Fibroblast of villous mesenchyme (primary cell): ENCODE results near the gene RAPGEF3. TPM values are rescaled to one million over a fixed set of nuclear protein-coding genes. Genes with fewer than 3 reads are reported as not detected.
A peak's percentile ranks its signal among the peaks of the same experiment; 100 is the strongest.

ENCODE experiments used
- DNase-seq: peaks from one replicate; pipeline ENCODE4 v3.0.0-alpha.2; 2010; ENCODE audit warnings: low read depth
- H3K4me3 ChIP-seq: 2 replicates; pipeline ENCODE4 v1.5.1; 2011; ENCODE audit warnings: low read depth, mild to moderate bottlenecking, low read length
- total RNA-seq: library from RNA; depleted of rRNA; stranded (reverse); fragments of >200 nt; gene quantifications from 2 replicates; pipeline ENCODE4 v1.2.3, GENCODE V29; 2012
- TF ChIP-seq, protein P1 (sequence below): IDR thresholded peaks from 2 replicates; pipeline ENCODE4 v1.5.1; 2012; ENCODE audit warnings: low read depth, mild to moderate bottlenecking, low read length; ENCODE audit not compliant: insufficient read depth

RAPGEF3 gene
- total RNA-seq, 1 donor = 9.1 TPM

DNA sequence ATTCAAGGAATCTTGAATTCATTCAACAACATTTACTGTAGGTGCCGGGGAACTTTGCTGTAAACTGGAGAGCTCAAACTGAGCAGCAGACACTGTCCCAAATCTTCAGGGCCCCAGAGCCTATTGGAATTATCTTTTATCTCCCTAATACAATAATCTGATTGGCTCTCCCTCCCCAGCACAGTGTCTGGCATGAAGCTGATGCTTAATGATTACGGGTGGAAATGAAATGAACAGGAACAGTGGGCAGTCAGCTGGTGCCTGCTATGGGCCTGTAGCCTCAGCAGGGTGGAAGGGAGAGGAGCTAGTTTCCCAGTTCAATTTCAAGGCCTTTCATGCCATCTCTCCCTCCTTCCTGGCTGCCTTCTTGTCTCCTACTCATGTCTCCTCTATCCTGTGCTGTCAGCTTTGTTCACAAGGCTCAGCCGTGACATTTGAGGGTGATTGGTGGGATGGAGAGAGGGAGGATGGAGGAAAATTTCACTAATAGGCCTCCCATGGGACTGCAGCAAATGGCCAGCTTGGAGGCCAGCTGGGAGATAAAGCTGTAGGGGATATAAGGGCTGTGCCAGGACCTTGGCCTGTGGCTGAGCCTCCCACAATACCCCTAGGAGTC lies 4.3 kb upstream of the RAPGEF3 start:
- no peak for DNase-seq
- TF ChIP-seq, protein P1, sequence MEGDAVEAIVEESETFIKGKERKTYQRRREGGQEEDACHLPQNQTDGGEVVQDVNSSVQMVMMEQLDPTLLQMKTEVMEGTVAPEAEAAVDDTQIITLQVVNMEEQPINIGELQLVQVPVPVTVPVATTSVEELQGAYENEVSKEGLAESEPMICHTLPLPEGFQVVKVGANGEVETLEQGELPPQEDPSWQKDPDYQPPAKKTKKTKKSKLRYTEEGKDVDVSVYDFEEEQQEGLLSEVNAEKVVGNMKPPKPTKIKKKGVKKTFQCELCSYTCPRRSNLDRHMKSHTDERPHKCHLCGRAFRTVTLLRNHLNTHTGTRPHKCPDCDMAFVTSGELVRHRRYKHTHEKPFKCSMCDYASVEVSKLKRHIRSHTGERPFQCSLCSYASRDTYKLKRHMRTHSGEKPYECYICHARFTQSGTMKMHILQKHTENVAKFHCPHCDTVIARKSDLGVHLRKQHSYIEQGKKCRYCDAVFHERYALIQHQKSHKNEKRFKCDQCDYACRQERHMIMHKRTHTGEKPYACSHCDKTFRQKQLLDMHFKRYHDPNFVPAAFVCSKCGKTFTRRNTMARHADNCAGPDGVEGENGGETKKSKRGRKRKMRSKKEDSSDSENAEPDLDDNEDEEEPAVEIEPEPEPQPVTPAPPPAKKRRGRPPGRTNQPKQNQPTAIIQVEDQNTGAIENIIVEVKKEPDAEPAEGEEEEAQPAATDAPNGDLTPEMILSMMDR = no peak

DNA sequence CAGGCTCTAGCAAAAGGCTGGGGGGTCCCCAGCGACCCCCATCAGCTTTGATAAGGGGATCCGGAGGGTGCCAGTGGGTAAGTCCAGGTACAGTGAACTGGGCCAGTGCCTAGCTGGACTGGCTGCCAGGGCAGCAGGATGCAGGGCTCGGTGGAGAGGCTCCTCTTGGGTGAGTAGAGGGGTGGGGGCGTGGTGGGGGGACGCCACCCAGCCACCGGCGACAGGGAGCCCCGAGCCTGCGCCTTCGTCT lies 171 bp downstream of the RAPGEF3 start:
- TF ChIP-seq, protein P1 = no peak
- DNase-seq = no peak
- peak overlapping the region; percentile 66 for H3K4me3 ChIP-seq

More for the DNA sequence above, 4.3 kb upstream of the RAPGEF3 start:
- H3K4me3 ChIP-seq = no peak overlapping the region

DNA sequence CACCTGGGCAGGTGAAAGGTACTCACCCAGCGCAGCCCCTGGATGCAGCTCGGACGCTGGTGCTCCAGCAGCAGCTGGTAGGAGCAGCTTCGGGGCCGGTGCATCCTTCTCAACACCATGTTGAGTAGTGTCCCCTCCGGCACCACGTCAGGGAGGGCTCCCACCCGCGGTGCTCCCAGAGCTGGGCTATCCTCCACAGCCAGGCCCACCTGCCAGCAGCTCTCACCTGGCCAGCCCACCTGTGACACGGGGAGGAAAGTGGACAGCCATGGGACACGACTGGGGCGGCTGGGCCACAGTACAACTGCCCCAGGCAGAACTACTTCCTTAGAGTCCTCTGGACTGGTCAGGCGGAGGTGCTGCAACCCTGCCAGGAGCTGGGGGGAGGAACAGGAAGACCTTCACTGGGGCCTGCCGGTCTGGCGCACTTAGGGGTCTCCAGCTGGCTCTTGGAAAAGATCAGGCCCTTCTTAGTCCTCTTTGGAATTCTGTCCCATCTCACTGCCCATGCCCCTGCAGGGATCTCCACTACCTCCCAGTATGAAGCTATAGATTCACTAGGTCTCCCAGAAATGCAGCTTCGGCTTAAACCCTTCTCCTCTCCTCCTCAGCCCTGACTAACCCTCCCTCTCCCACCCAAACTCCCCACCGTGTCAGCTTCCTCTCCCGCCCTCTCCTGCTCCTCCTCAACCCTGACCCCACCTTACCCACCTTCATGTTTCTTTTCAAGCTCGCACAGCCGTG lies 668 bp downstream of the RAPGEF3 start:
- TF ChIP-seq, protein P1 = no peak
- peak overlapping the region; percentile 66 for H3K4me3 ChIP-seq
- DNase-seq = no peak

DNA sequence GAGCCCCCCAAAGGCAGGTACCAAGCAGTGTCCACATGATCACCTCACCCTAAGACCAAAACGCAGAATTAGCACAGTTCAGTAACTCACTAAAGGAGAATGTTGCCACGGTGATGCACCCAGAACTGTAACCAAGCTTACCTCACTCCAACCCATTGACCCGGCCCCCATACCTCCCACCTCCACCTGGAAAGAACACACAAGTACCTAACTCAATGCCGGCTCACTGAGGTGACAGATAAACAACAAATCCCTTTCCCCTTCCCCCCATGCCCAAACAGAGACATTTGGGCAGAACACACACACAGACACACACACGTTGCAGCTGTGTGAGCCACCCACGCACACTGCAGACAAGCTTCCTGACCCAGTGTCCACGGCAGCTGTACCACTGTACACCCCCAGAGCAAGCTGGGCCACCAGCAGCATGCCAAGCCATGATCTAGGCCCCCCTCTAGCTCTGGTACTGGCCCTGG lies 1.3 kb downstream of the RAPGEF3 start:
- TF ChIP-seq, protein P1 = no peak
- no peak overlapping the region for H3K4me3 ChIP-seq
- DNase-seq = no peak

DNA sequence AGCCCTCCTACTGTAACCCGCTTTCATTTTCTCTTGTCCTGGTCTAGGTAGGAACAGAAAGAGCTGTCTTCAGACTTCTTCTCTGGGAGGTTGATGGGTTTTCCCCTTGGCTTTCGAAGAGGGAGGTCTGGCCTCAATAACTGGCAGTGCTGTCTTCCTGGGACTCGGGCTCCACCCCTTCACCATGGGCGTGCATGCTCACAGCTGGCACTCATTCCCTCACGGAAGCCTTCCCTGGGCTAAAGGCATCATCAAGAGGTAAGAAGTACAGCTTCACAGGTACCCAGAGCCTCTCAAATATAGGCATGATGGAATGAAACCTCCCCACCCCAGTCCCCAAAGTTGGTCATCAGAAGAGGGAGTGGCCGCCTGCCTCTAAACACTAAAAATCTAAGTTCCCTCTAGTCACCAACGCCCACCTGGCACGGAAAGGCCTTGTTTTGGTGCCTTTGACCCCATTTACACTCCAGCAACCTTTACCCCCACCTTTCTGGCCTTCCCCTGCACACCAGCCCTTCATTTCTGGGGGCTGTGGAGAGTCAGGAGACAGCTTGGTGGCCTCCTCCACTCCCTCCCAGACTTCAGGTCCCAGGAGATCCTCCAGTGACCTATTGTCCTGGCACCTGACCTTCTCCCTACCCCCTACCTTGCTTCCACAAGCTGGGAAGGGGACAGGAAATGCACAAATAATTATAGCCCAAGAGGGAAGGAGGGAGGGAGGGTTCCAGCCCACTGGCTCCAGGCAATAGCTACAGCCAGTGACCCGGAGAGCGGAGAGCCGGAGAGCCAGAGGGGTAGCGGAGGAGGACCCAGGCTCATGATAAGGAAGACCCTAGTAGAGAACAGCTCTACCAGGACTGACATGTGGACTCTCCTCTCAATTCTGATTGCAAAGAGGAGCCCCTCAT lies 2.8 kb downstream of the RAPGEF3 start:
- DNase-seq = no peak
- TF ChIP-seq, protein P1 = no peak
- H3K4me3 ChIP-seq = no peak overlapping the region

DNA sequence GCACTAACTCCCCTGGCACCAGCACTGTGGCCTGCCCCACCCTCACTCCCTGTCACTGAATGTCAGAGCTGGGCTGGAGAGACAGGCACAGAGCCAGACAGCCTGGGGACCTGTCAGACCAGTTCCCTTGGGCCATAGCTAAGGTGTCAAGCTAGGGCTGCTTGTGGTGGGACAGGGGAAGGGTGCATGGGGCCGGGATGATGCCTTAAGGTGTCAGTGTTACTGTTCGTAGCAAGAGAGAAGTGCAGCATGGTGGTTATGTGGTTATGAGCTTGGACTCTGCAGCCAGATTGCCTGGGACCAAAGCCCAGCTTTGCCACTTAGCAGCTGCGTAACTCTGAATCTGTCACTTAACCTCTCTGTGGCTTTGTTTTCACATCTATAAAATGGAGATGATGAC lies 3.8 kb downstream of the RAPGEF3 start:
- TF ChIP-seq, protein P1 = no peak
- H3K4me3 ChIP-seq = no peak overlapping the region
- no peak for DNase-seq
